Sciatic nerve (tissue), 2 donors: ENCODE measurements around the gene INTS7. TPM values are rescaled to one million over a fixed set of nuclear protein-coding genes. Genes with fewer than 3 reads are reported as not detected.

Experiments
- ATAC-seq: fragments of 200-7000 bp; cut with Tn5 transposase; one replicate; pipeline ENCODE4 v1.9.1; 2020; ENCODE audit warnings: mild to moderate bottlenecking, moderate library complexity
- DNase-seq: peaks from one replicate; pipeline ENCODE4 v3.0.0-alpha.2; 2020; ENCODE audit warnings: low spot score
- intact Hi-C: fragments of 100-400 bp; cut with DNase I; formaldehyde crosslinking; loops from one replicate; pipeline ENCODE4 v1.14.2; 2022
- microRNA-seq: library from miRNA; unstranded; fragments of <30 nt; microRNA quantifications from one replicate; pipeline ENCODE4 v1.2.0, GENCODE V29; 2020
- total RNA-seq: library from RNA; stranded (reverse); fragmentation: NEBNext Ultra II Directional; extraction: Animal tissue kit (Norgen Biotek cat#: 25700); gene quantifications from one replicate; pipeline ENCODE4 v1.2.1, GENCODE V29; 2021
- donor health status: DM: no; HTN: no; CAD: no.
- donor health status: DM: no; HTN: no; CAD: no.

Gene INTS7
- total RNA-seq, 1 donor from 2014 or later = 10.4 TPM

DNA sequence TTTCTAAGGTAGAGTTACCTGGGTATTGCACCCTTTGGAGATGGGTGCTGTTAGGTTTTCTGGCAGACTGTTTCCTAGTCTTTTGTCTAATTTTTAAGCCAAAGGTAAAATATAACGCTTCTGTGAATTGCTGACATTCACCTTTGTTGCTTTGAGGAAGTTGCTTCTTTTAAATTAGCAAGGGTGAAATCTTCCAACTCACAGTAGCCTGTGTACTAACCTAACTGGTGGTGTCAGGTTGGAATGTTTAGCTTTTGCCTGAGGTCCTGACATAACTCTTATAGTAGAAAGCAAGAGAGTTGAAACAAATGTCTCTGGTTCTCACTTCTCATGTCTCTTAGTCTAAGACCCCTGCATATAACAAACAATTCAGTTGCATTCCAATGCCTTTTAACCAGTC lies 143.6 kb downstream of the INTS7 start:
- DNase-seq = no peak
- ATAC-seq = no peak
- intact Hi-C loops = no loop called here

Small RNAs within 50 kb of the gene (microRNA-seq; reads per million reads assigned to microRNA genes)
- not detected for gene MIR3122

Other genes with a start within 250 kb of the INTS7 start
- gene LPGAT1, start 204.8 kb downstream of the INTS7 start, total RNA-seq = 37.6 TPM
- gene DTL, start 191 bp upstream of the INTS7 start, total RNA-seq = 0.71 TPM
- 39.1 TPM for gene PPP2R5A, start 249.9 kb upstream of the INTS7 start, total RNA-seq